IPS-20b (cell line): ENCODE data around the gene RIMBP3B.
A peak's percentile ranks its signal among the peaks of the same experiment; 100 is the strongest.
"Not testable (repeated sequence)": the region's sequence is repeated elsewhere in the genome, so short reads cannot be mapped to it uniquely, and the experiment has no call there.

ENCODE experiments used
- H3K27ac ChIP-seq: one replicate; pipeline ENCODE4 v1.5.1; 2013; ENCODE audit warnings: low read length
- H3K27me3 ChIP-seq: 2 replicates; pipeline ENCODE4 v1.6.1; 2013; ENCODE audit warnings: mild to moderate bottlenecking, low read length, inconsistent platforms; ENCODE audit not compliant: insufficient read depth
- H3K36me3 ChIP-seq: 2 replicates; pipeline ENCODE4 v1.6.1; 2013; ENCODE audit warnings: low read depth, mild to moderate bottlenecking, inconsistent platforms, low read length, moderate library complexity; ENCODE audit not compliant: insufficient read depth
- H3K4me1 ChIP-seq: 2 replicates; pipeline ENCODE4 v1.6.1; 2013; ENCODE audit warnings: mild to moderate bottlenecking, control low read depth, inconsistent platforms, low read length, moderate library complexity; ENCODE audit not compliant: insufficient read depth
- H3K4me3 ChIP-seq: 2 replicates; pipeline ENCODE4 v1.5.1; 2013; ENCODE audit warnings: mild to moderate bottlenecking, low read length, inconsistent platforms
- H3K9ac ChIP-seq: 2 replicates; pipeline ENCODE4 v1.6.1; 2013; ENCODE audit warnings: low read depth, mild to moderate bottlenecking, inconsistent platforms, low read length, moderate library complexity
- H3K9me3 ChIP-seq: 2 replicates; pipeline ENCODE4 v1.6.1; 2013; ENCODE audit warnings: mild to moderate bottlenecking, low read depth, low read length, inconsistent platforms; ENCODE audit not compliant: insufficient read depth

Gene RIMBP3B

GRCh38 chr22:21384468-21385357 lies 1.2 kb downstream of the RIMBP3B start:
- not testable (repeated sequence) for H3K9ac ChIP-seq

GRCh38 chr22:21389480-21389879 lies 5.9 kb downstream of the RIMBP3B start:
- not testable (repeated sequence) for H3K4me3 ChIP-seq, H3K4me1 ChIP-seq, H3K9me3 ChIP-seq, H3K27me3 ChIP-seq, H3K36me3 ChIP-seq, H3K27ac ChIP-seq, H3K9ac ChIP-seq

More at GRCh38 chr22:21384468-21385357, 1.2 kb downstream of the RIMBP3B start:
- not testable (repeated sequence) for H3K27ac ChIP-seq, H3K36me3 ChIP-seq, H3K9me3 ChIP-seq, H3K4me1 ChIP-seq, H3K4me3 ChIP-seq, H3K27me3 ChIP-seq

GRCh38 chr22:21390013-21390412 lies 6.5 kb downstream of the RIMBP3B start:
- H3K9ac ChIP-seq, H3K27me3 ChIP-seq, H3K27ac ChIP-seq, H3K9me3 ChIP-seq, H3K4me3 ChIP-seq, H3K4me1 ChIP-seq, H3K36me3 ChIP-seq: not testable (repeated sequence)

- H3K36me3 ChIP-seq, H3K27me3 ChIP-seq, H3K4me1 ChIP-seq, H3K27ac ChIP-seq, H3K4me3 ChIP-seq, H3K9me3 ChIP-seq, H3K9ac ChIP-seq: not testable (repeated sequence)
These were observed 11.1 kb downstream of the RIMBP3B start for GRCh38 chr22:21394613-21395012.

GRCh38 chr22:21401197-21401969 lies 17.8 kb downstream of the RIMBP3B start:
- not testable (repeated sequence) for H3K9me3 ChIP-seq, H3K9ac ChIP-seq, H3K27ac ChIP-seq, H3K36me3 ChIP-seq, H3K4me1 ChIP-seq, H3K27me3 ChIP-seq, H3K4me3 ChIP-seq

GRCh38 chr22:21402763-21403314 lies 19.3 kb downstream of the RIMBP3B start:
- not testable (repeated sequence) for H3K36me3 ChIP-seq, H3K9me3 ChIP-seq, H3K4me3 ChIP-seq, H3K27me3 ChIP-seq, H3K27ac ChIP-seq, H3K4me1 ChIP-seq, H3K9ac ChIP-seq

GRCh38 chr22:21407139-21407538 lies 23.6 kb downstream of the RIMBP3B start:
- not testable (repeated sequence) for H3K4me1 ChIP-seq, H3K9me3 ChIP-seq, H3K27me3 ChIP-seq, H3K27ac ChIP-seq, H3K4me3 ChIP-seq, H3K36me3 ChIP-seq, H3K9ac ChIP-seq

GRCh38 chr22:21407792-21408191 lies 24.2 kb downstream of the RIMBP3B start:
- H3K4me3 ChIP-seq, H3K27ac ChIP-seq, H3K4me1 ChIP-seq, H3K27me3 ChIP-seq, H3K9me3 ChIP-seq, H3K36me3 ChIP-seq, H3K9ac ChIP-seq: not testable (repeated sequence)

- not testable (repeated sequence) for H3K27me3 ChIP-seq, H3K4me3 ChIP-seq, H3K9me3 ChIP-seq, H3K36me3 ChIP-seq, H3K4me1 ChIP-seq, H3K9ac ChIP-seq, H3K27ac ChIP-seq
These were observed 32.8 kb downstream of the RIMBP3B start for GRCh38 chr22:21416375-21416774.

GRCh38 chr22:21417227-21417746 lies 33.7 kb downstream of the RIMBP3B start, which contains the start of gene HIC2:
HIC2 (plus strand) TSS chr22:21417371; CDS start chr22:21442832, 25,461 bp downstream.
- peak within 1 kb of the TSS; percentile 45; the same call in 1 of the 2 replicates for H3K4me3 ChIP-seq
- not testable (repeated sequence) for H3K27ac ChIP-seq, H3K9ac ChIP-seq, H3K27me3 ChIP-seq, H3K9me3 ChIP-seq, H3K4me1 ChIP-seq, H3K36me3 ChIP-seq

GRCh38 chr22:21417853-21418252 lies 34.3 kb downstream of the RIMBP3B start:
- not testable (repeated sequence) for H3K27ac ChIP-seq, H3K9ac ChIP-seq, H3K36me3 ChIP-seq, H3K9me3 ChIP-seq, H3K4me1 ChIP-seq, H3K27me3 ChIP-seq
- H3K4me3 ChIP-seq, result peak overlapping the region; percentile 45; the same call in 1 of the 2 replicates
